Right atrium auricular region (tissue), 2 donors: ENCODE measurements around the gene TEX36. TPM values are rescaled to one million over a fixed set of nuclear protein-coding genes. Genes with fewer than 3 reads are reported as not detected.
A peak's percentile ranks its signal among the peaks of the same experiment; 100 is the strongest.
"Not testable (repeated sequence)": the region's sequence is repeated elsewhere in the genome, so short reads cannot be mapped to it uniquely, and the experiment has no call there.

Source experiments
- DNase-seq: peaks from one replicate; pipeline ENCODE4 v3.0.0-alpha.2; 2019; ENCODE audit warnings: low spot score
- H3K27ac ChIP-seq, 2 donors: fragments of 200-600 bp; sonication (generic); 1 replicate in 1 of 2; 2 replicates in 1 of 2; pipeline ENCODE4 v1.5.1; 2016 to 2019
- H3K27me3 ChIP-seq, 2 donors: fragments of 200-600 bp; sonication (generic); one replicate each; pipeline versions ENCODE4 v1.5.1 to v1.6.0; 2017 to 2019
- H3K36me3 ChIP-seq: fragments of 200-600 bp; sonication (generic); one replicate; pipeline ENCODE4 v1.5.1; 2016
- H3K4me1 ChIP-seq, 2 donors: fragments of 200-600 bp; sonication (generic); one replicate each; pipeline versions ENCODE4 v1.5.1 to v1.6.0; 2017 to 2019
- H3K4me3 ChIP-seq, 2 donors: fragments of 200-600 bp; sonication (generic); 1 replicate in 1 of 2; 2 replicates in 1 of 2; pipeline ENCODE4 v1.5.1; 2017 to 2019; ENCODE audit warnings: mild to moderate bottlenecking in 1 of 2, moderate library complexity in 1 of 2
- H3K9me3 ChIP-seq, 2 donors: fragments of 200-600 bp; sonication (generic); one replicate each; pipeline ENCODE4 v1.5.1; 2019
- CTCF ChIP-seq, 2 donors: fragments of 200-600 bp; sonication (generic); IDR thresholded peaks; one replicate each; pipeline ENCODE4 v1.5.1; 2019; ENCODE audit warnings: antibody characterized with exemption in 2 of 2
- total RNA-seq, 2 donors: library from RNA; depleted of rRNA; stranded (reverse); fragments of >200 nt; gene quantifications; one replicate each; pipeline ENCODE4 v1.1.0, GENCODE V29; 2016

Gene TEX36
- total RNA-seq, 2 donors from 2014 or later: not detected

- Histone ChIP-seq H3K27me3 (no peaks in the 10 kb centered on the region), H3K4me1 (no peaks in the 10 kb centered on the region), H3K36me3 (no peaks in the 10 kb centered on the region), H3K4me3 (no peak overlapping the region), H3K27ac (no peak overlapping the region), H3K9me3 (peaks cover 0 to under 1% of the 10 kb centered on the region in 2 donors)
- no peak for DNase-seq
- no peak for TF ChIP-seq CTCF (IDR thresholded peaks at IDR 0.05)
Observed at GRCh38 chr10:125626671-125627070, 56.3 kb downstream of the TEX36 start.

GRCh38 chr10:125625586-125625985 lies 57.4 kb downstream of the TEX36 start:
- DNase-seq: no peak
- Histone ChIP-seq H3K36me3 (no peaks in the 10 kb centered on the region), H3K27ac (no peak overlapping the region), H3K4me3 (no peak overlapping the region), H3K9me3 (peaks cover 0 to 7% of the 10 kb centered on the region in 2 donors), H3K27me3 (no peaks in the 10 kb centered on the region), H3K4me1 (no peaks in the 10 kb centered on the region)
- TF ChIP-seq CTCF (IDR thresholded peaks at IDR 0.05): no peak

GRCh38 chr10:125624800-125625199 lies 58.2 kb downstream of the TEX36 start:
- H3K4me3 ChIP-seq: no peak overlapping the region
- H3K36me3 ChIP-seq: no peaks in the 10 kb centered on the region
- DNase-seq: no peak
- TF ChIP-seq CTCF (IDR thresholded peaks at IDR 0.05): no peak
- H3K9me3 ChIP-seq: peaks cover 0 to 7% of the 10 kb centered on the region in 2 donors
- no peaks in the 10 kb centered on the region for H3K4me1 ChIP-seq
- H3K27me3 ChIP-seq: no peaks in the 10 kb centered on the region
- no peak overlapping the region for H3K27ac ChIP-seq

GRCh38 chr10:125621052-125621451 lies 61.9 kb downstream of the TEX36 start:
- H3K27ac ChIP-seq: no peak overlapping the region
- DNase-seq: no peak
- TF ChIP-seq CTCF (IDR thresholded peaks at IDR 0.05): no peak
- H3K36me3 ChIP-seq: no peaks in the 10 kb centered on the region
- H3K4me3 ChIP-seq: no peak overlapping the region
- H3K9me3 ChIP-seq: peaks cover 0 to 7% of the 10 kb centered on the region in 2 donors
- no peaks in the 10 kb centered on the region for H3K27me3 ChIP-seq
- no peaks in the 10 kb centered on the region for H3K4me1 ChIP-seq

GRCh38 chr10:125620401-125620800 lies 62.6 kb downstream of the TEX36 start:
- no peak for TF ChIP-seq CTCF (IDR thresholded peaks at IDR 0.05)
- DNase-seq: no peak
- Histone ChIP-seq H3K4me3 (no peak overlapping the region), H3K9me3 (peaks cover 0 to 7% of the 10 kb centered on the region in 2 donors), H3K4me1 (no peaks in the 10 kb centered on the region), H3K27ac (no peak overlapping the region), H3K36me3 (no peaks in the 10 kb centered on the region), H3K27me3 (no peaks in the 10 kb centered on the region)

- not testable (repeated sequence) for H3K27ac ChIP-seq, H3K27me3 ChIP-seq, H3K4me1 ChIP-seq, H3K36me3 ChIP-seq, H3K9me3 ChIP-seq, H3K4me3 ChIP-seq
- DNase-seq: peak; percentile 46
Observed at GRCh38 chr10:125613062-125613461, 69.9 kb downstream of the TEX36 start.
